HFF-Myc (cell line): Measurements from ENCODE around the gene LRMDA.

Experiments
- DNase-seq: peaks from one replicate; pipeline ENCODE4 v3.0.0-alpha.2; 2011; ENCODE audit warnings: low read depth; ENCODE audit errors: extremely low read depth
- H3K4me3 ChIP-seq: replicated peaks from 2 replicates; pipeline ENCODE4 v1.5.1; 2011; ENCODE audit warnings: low read depth, mild to moderate bottlenecking, control low read depth, low read length
- TF ChIP-seq, protein P1 (sequence below): IDR thresholded peaks from 2 replicates; pipeline ENCODE4 v1.5.1; 2012; ENCODE audit warnings: mild to moderate bottlenecking, low read depth, low read length, control low read depth; ENCODE audit errors: missing control alignments

LRMDA gene

DNA sequence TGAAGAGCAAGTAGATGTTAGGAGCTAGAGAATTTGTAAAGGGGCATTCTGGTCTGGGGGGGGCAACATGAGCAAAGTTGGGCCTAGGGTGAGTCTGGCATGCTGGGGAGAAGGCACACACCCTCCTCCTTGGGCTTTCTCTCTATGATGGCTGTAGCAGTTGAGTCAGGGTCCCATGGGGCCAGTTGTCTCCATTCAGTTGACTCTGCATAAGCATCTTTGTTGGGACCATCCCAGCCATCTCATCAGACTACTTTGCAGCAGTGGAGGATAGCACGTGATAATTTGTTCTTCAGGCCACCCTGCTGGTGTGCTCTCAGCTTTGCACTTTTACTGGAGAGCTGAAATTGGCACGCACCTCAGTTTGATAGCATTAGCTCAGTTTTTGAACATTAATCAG lies 55.2 kb downstream of the LRMDA start:
- TF ChIP-seq, protein P1, sequence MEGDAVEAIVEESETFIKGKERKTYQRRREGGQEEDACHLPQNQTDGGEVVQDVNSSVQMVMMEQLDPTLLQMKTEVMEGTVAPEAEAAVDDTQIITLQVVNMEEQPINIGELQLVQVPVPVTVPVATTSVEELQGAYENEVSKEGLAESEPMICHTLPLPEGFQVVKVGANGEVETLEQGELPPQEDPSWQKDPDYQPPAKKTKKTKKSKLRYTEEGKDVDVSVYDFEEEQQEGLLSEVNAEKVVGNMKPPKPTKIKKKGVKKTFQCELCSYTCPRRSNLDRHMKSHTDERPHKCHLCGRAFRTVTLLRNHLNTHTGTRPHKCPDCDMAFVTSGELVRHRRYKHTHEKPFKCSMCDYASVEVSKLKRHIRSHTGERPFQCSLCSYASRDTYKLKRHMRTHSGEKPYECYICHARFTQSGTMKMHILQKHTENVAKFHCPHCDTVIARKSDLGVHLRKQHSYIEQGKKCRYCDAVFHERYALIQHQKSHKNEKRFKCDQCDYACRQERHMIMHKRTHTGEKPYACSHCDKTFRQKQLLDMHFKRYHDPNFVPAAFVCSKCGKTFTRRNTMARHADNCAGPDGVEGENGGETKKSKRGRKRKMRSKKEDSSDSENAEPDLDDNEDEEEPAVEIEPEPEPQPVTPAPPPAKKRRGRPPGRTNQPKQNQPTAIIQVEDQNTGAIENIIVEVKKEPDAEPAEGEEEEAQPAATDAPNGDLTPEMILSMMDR: no peak

DNA sequence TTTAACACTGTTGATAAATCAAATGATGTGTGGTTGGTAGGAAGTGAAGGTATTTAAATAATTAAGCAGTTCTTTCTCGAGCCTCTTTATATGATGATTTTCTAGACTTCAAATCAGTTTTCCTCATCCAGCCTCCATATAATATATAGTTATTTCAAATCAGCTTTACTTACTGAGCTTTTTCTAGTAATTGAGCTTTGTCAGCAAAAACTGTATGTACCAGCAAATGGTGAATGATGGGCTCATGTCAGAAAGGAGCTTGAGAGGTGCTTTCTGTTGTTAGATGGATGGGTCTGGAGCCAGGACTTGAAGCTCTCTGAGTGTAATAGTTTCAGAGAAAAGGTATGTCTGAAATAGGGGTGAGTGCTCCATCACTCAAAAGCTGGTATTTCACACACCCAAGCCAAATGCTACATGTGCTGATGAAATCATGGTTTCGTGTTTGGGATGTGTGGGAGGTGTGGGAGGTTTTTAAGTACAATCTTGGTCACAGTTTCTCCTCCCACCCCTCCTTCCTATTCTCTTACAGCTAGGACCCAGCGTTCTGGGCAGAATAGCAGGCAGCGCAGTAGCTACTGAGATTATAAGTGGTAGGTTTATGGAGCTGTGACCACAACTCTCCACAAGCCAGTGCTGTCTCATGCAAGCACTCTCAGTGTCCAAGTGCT lies 55.8 kb downstream of the LRMDA start:
- TF ChIP-seq, protein P1: no peak
- no peak for DNase-seq
- H3K4me3 ChIP-seq: no peak overlapping the region

More for the DNA sequence above, 55.2 kb downstream of the LRMDA start:
- H3K4me3 ChIP-seq: no peak overlapping the region
- DNase-seq: no peak

DNA sequence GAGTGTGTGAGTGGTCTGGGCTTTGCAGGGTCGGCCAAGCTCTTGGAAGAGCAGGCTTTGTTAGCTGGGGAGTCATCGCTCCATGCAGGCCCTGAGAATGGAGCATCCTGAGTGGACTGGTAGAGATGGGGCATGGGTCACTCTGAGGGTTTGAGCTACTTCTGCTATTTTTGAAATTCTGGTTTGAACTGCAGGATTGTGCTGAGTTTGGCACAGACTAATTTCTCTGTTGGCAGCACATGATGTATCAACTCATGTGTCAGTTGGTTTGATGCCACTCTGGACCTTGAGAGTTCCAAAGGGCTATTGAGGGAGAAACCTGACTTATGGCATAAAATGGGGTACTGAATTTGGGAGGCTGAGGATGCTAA lies 56.3 kb downstream of the LRMDA start:
- no peak overlapping the region for H3K4me3 ChIP-seq
- DNase-seq: no peak
- TF ChIP-seq, protein P1: no peak

DNA sequence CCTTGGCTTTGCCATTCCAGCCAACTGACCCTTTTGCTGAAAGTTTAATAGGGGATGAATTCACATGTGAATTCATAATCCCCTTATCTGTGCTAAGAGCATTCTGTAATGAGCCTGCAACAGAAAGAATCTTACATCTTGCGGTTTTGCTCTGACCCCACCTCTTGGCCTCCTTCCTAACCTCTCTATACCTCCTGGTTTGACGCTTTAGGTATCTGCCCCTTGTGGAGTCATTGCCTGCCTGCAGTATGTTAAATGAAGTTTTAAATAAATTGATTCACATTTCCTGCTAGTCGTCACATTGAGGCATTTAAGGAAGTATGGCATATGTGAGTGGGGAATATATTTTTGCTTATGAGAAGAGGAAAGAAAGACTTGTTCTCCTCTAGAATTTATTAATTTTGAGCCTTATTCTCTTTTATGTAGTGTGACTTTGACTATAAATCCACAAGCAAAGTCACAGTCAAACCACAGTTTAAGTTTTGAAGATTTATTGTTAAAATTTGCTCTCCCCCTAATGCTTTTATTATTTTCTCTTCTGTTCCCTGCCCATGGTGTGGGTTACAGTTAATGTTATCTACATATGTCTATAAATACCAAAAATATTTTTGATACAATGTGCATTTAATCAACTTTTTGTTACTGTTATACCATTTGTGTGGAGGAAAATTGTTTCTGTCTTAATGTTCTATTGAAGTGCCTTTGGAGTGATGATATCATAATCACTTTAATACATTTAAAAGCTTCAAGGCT lies 60.9 kb downstream of the LRMDA start:
- no peak for DNase-seq
- H3K4me3 ChIP-seq: no peak overlapping the region
- TF ChIP-seq, protein P1: no peak

DNA sequence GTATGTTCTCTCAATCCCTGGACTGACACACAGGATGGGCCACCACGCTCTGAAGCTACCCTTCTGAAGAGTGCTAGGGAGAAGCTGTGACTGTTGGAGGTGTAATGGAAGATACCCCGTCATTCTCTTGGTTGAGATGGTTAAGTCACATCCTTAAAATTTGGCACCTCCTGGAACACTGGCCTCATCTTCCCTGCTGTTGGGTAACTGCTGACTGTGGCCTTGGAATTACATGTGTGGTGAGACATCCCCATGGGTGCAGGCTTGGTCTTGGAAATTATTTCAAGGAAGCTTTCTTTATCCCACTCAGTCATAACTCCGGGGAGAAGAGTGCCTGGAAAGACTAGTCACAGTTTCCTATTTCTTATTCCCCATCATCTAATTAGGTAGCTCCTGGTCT lies 62.0 kb downstream of the LRMDA start:
- TF ChIP-seq, protein P1: no peak
- no peak overlapping the region for H3K4me3 ChIP-seq
- DNase-seq: no peak

DNA sequence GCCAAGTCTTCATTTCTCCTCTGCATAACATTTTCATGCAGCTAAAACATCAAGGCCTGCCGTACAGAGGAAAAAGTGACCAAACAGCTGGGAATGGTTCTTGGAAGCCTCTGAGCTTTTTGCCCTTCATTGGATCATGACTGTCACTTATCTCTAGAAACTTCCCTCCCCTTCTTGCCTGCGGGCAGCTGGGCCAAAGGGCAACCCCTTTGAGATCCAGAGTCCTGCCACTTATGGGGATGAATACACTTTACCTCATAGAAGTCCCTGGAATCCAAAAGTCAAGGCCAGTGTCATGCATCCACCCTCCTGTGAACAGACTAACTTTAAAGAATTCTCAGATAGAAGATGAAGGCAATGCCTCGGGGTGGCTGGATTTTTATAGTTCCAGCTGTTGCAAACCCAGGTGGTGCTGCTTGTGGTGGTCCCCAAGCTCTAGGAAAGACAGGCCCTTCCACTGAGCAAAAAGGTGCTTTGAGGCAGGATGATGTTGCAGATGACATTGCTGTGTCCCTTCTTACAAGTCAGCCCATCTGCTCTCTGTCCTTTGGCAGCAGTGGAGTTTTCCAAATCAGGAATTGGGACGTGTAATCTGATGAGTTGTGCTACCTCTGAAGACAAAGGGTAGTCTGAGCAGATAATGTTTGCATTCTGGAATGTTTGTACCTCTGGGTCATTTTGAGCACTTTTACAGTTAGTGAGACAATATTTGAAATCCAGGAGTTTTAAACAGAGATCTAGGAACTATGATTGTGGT lies 64.2 kb downstream of the LRMDA start:
- TF ChIP-seq, protein P1: no peak
- DNase-seq: no peak
- no peak overlapping the region for H3K4me3 ChIP-seq
